ENCODE results near the gene ERBB3. TPM values are rescaled to one million over a fixed set of nuclear protein-coding genes. Genes with fewer than 3 reads are reported as not detected.
A peak's percentile ranks its signal among the peaks of the same experiment; 100 is the strongest.

The ERBB3 gene
- total RNA-seq, 2 donors from 2014 or later = 45.7 to 51.8 TPM

- peaks cover 79% of the 10 kb centered on the region for H3K36me3 Mint-ChIP-seq (ENCODE audit: low read depth)
- Histone ChIP-seq H3K4me1 (ENCODE audit: control insufficient read depth, insufficient read depth, low read length) (no peaks in the 10 kb centered on the region), H3K27me3 (ENCODE audit: control insufficient read depth, insufficient read depth, low read length, poor library complexity, severe bottlenecking) (no peaks in the 10 kb centered on the region), H3K9me3 (ENCODE audit: control insufficient read depth, low read length) (no peaks in the 10 kb centered on the region), H3K9ac (ENCODE audit: extremely low read depth, low read length, poor library complexity, severe bottlenecking) (no peak overlapping the region), H3K4me3 (ENCODE audit: low read length) (no peak overlapping the region), H3K27ac (ENCODE audit: low read depth, low read length) (no peak overlapping the region), H3K36me3 (ENCODE audit: control insufficient read depth, insufficient read depth, low read length) (peaks cover 27% of the 10 kb centered on the region)
- 98 to 100% methylated on average over 3 to 6 of the region's 6 CpGs for WGBS, 2 experiments (ENCODE audit: insufficient coverage in 1 of 2, insufficient read length in 1 of 2)
- DNase-seq = no peak
- H3K4me3 Mint-ChIP-seq = no peak overlapping the region
- no peaks in the 10 kb centered on the region for H3K9me3 Mint-ChIP-seq
- no peak for TF ChIP-seq CTCF (conservative IDR thresholded peaks at IDR 0.05)
- no peaks in the 10 kb centered on the region for H3K27me3 Mint-ChIP-seq (ENCODE audit: insufficient read depth)
- peak overlapping the region; percentile 45 for H3K27ac Mint-ChIP-seq
- H3K4me1 Mint-ChIP-seq = no peaks in the 10 kb centered on the region
Observed at GRCh38 chr12:56097738-56098137, 17.8 kb downstream of the ERBB3 start.

GRCh38 chr12:56098592-56098991 is 18.6 kb downstream of the ERBB3 start:
- no peak overlapping the region for H3K27ac Mint-ChIP-seq
- H3K9me3 Mint-ChIP-seq = no peaks in the 10 kb centered on the region
- no peak overlapping the region for H3K9ac ChIP-seq (ENCODE audit: extremely low read depth, low read length, poor library complexity, severe bottlenecking)
- peaks cover 27% of the 10 kb centered on the region for H3K36me3 ChIP-seq (ENCODE audit: control insufficient read depth, insufficient read depth, low read length)
- peaks cover 76% of the 10 kb centered on the region for H3K36me3 Mint-ChIP-seq (ENCODE audit: low read depth)
- H3K27me3 Mint-ChIP-seq (ENCODE audit: insufficient read depth) = no peaks in the 10 kb centered on the region
- no peaks in the 10 kb centered on the region for H3K27me3 ChIP-seq (ENCODE audit: control insufficient read depth, insufficient read depth, low read length, poor library complexity, severe bottlenecking)
- no peak overlapping the region for H3K27ac ChIP-seq (ENCODE audit: low read depth, low read length)
- no peaks in the 10 kb centered on the region for H3K4me1 ChIP-seq (ENCODE audit: control insufficient read depth, insufficient read depth, low read length)
- no peak overlapping the region for H3K4me3 Mint-ChIP-seq
- 92 to 100% methylated on average over 1 to 3 of the region's 3 CpGs for WGBS, 2 experiments (ENCODE audit: insufficient coverage in 1 of 2, insufficient read length in 1 of 2)
- no peak overlapping the region for H3K4me3 ChIP-seq (ENCODE audit: low read length)
- H3K4me1 Mint-ChIP-seq = peaks cover 3% of the 10 kb centered on the region
- no peak for DNase-seq
- no peaks in the 10 kb centered on the region for H3K9me3 ChIP-seq (ENCODE audit: control insufficient read depth, low read length)
- no peak for TF ChIP-seq CTCF (conservative IDR thresholded peaks at IDR 0.05)

- H3K4me3 ChIP-seq (ENCODE audit: low read length) = no peak overlapping the region
Observed at GRCh38 chr12:56099787-56100186, 19.8 kb downstream of the ERBB3 start.

More at GRCh38 chr12:56099787-56100186, 19.8 kb downstream of the ERBB3 start:
- H3K36me3 ChIP-seq (ENCODE audit: control insufficient read depth, insufficient read depth, low read length) = peaks cover 20% of the 10 kb centered on the region
- H3K4me3 Mint-ChIP-seq = no peak overlapping the region
- no peaks in the 10 kb centered on the region for H3K4me1 ChIP-seq (ENCODE audit: control insufficient read depth, insufficient read depth, low read length)
- no peaks in the 10 kb centered on the region for H3K9me3 Mint-ChIP-seq
- H3K9ac ChIP-seq (ENCODE audit: extremely low read depth, low read length, poor library complexity, severe bottlenecking) = no peak overlapping the region
- H3K4me1 Mint-ChIP-seq = peaks cover 7% of the 10 kb centered on the region
- no peaks in the 10 kb centered on the region for H3K27me3 ChIP-seq (ENCODE audit: control insufficient read depth, insufficient read depth, low read length, poor library complexity, severe bottlenecking)
- TF ChIP-seq CTCF (conservative IDR thresholded peaks at IDR 0.05) = no peak
- H3K27ac Mint-ChIP-seq = no peak overlapping the region
- H3K27me3 Mint-ChIP-seq (ENCODE audit: insufficient read depth) = no peaks in the 10 kb centered on the region
- H3K27ac ChIP-seq (ENCODE audit: low read depth, low read length) = no peak overlapping the region
- no peak for DNase-seq
- peaks cover 65% of the 10 kb centered on the region for H3K36me3 Mint-ChIP-seq (ENCODE audit: low read depth)
- WGBS, 2 experiments (ENCODE audit: insufficient coverage in 1 of 2, insufficient read length in 1 of 2) = 96 to 100% methylated on average over 3 to 4 of the region's 4 CpGs
- H3K9me3 ChIP-seq (ENCODE audit: control insufficient read depth, low read length) = no peaks in the 10 kb centered on the region
